Erythroblast (primary cell): Measurements from ENCODE around the gene FNDC11.

Experiments
- GATA1 ChIP-seq: IDR thresholded peaks from 2 replicates; pipeline ENCODE4 v1.6.1; 2011; ENCODE audit warnings: low read depth, mild to moderate bottlenecking, control low read depth, low read length, moderate library complexity
- POLR2A ChIP-seq: IDR thresholded peaks from 2 replicates; pipeline ENCODE4 v1.6.1; 2011; ENCODE audit warnings: mild to moderate bottlenecking, low read length

DNA sequence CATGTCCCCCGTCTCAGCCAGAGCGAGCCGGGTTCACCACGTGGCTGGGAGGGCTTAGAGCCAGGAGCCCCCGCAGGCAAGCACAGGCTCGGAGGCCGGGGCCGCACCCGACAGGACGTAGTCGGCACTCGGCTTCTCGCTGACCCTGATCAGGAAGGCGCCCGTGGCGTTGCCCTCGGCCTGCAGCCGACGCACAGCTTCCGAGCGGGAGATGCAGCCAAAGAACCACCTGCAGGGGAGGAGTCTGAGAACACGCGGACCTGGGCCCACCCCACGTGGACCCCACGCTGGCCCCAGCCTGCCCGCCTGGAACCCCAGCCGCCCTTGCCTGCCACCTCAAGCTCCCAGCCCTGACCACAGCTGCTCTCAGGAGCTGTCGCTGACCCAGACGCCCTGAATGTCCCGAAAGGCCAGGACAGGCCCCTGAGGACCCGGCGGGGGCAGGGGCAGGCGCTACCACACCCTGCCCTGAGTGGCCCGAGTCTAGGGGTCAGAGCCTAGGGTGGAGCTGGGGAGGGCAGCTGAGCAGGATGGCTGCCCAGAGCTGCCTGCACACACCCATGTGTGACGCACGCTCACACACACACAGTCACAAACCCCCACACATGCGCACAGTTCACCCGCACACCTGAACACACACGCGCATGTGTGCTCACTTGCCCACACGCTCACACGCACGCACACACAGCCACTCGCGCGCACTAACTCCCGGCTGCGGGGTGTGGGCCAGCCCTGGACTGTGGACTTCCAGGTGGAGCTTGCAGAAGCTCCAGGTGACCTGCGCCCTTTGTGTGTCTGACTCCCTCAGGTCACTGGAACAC lies 18.9 kb upstream of the FNDC11 start:
- no peak for TF ChIP-seq POLR2A
- TF ChIP-seq GATA1, result no peak
